ENCODE measurements around the gene ENTPD3. TPM values are rescaled to one million over a fixed set of nuclear protein-coding genes. Genes with fewer than 3 reads are reported as not detected.

ENTPD3 gene
- total and polyA plus RNA-seq, 2 of the 8 experiments (the other 6 are each of a cell fraction or from before 2014, with no cell fraction given): 0.60 to 1.0 TPM

DNA sequence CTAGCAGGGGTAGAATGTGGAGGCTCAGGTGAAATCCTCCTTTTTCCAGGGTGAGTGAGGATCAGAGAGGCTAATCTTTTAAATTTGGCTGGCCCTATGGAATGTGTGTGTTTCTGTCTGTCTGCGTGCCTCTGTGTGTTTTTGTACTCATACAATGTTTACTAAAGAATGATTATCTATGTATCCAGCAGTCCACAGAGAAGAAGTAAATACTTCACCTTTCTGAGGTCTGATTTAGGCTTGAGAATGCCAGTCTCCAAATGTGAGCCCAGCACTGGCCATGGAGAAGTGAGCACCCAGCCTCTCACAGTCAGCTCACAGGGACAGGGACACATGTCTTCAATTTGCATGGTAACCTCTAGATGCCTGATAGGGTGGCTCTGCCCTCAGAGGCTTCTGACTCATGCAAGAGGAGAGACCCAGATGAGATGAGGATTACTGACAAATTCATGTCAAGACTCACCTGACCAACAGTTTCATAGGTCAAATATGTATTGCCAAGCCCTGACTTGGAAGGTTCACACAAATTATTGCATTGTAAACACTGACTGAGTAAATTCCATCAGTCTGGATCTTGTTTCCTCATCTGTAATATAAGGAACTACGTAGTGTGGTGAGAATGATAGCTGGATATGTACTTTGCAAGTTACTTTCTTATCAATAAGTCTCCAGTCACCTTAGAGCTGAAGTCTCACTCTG lies 31.0 kb downstream of the ENTPD3 start:
- no peak overlapping the region for H2BK15ac ChIP-seq (ENCODE audit: low read length)
- no peak overlapping the region for H3K18ac ChIP-seq (ENCODE audit: extremely low read depth, low read length)
- H4K91ac ChIP-seq (replicated peaks; ENCODE audit: insufficient read length, low read length): no peak overlapping the region
- no peak overlapping the region for H3K56ac ChIP-seq (replicated peaks; ENCODE audit: insufficient read length, low read depth, low read length)
- 85% methylated on average over 2 of the region's 2 CpGs; no CpG with 5 or more reads in 1 of the 2 experiments for WGBS, 2 experiments (ENCODE audit: extremely low coverage in 1 of 2, insufficient coverage in 1 of 2, insufficient read length in 1 of 2, insufficient replicate concordance in 2 of 2, low coverage in 1 of 2, low lambda C conversion rate in 2 of 2, missing lambda C conversion rate in 1 of 2)
- H3K27ac ChIP-seq (ENCODE audit: low read depth, low read length): no peak overlapping the region
- no peaks in the 10 kb centered on the region for H3K9me3 ChIP-seq (ENCODE audit: insufficient read depth in 2 of 2, low read depth in 1 of 2, low read length in 1 of 2)
- H4K5ac ChIP-seq (ENCODE audit: insufficient read length, low read depth, low read length): no peak overlapping the region
- peaks cover 0 to 4% (median 0%) of the 10 kb centered on the region in 4 experiments; a peak in 1 of 7 replicates for H3K4me1 ChIP-seq (replicated peaks in 1 of 4; ENCODE audit: control insufficient read depth in 3 of 4, insufficient read depth in 4 of 4, low read length in 3 of 4)
- no peaks in the 10 kb centered on the region for H4K20me1 ChIP-seq (replicated peaks in 1 of 2; ENCODE audit: control insufficient read depth in 1 of 2, insufficient read depth in 2 of 2, low read length in 2 of 2)
- no peak overlapping the region for H2BK12ac ChIP-seq (ENCODE audit: low read depth, low read length)
- no peak overlapping the region for H3K23ac ChIP-seq (ENCODE audit: insufficient read length)
- no peaks in the 10 kb centered on the region for H3K23me2 ChIP-seq (ENCODE audit: low read depth, low read length)
- no peak overlapping the region for H2BK120ac ChIP-seq (replicated peaks; ENCODE audit: low read depth, low read length)
- H3K14ac ChIP-seq (ENCODE audit: insufficient read length): no peak overlapping the region
- H3K4me3 ChIP-seq (ENCODE audit: extremely low read depth in 1 of 4, insufficient read depth in 2 of 4, low read depth in 3 of 4, low read length in 4 of 4): no peak overlapping the region
- no peaks in the 10 kb centered on the region for H3K27me3 ChIP-seq (replicated peaks in 1 of 4; ENCODE audit: control insufficient read depth in 3 of 4, extremely low read depth in 1 of 4, insufficient read depth in 3 of 4, low read length in 3 of 4)
- no peaks in the 10 kb centered on the region for H3K79me2 ChIP-seq (ENCODE audit: control insufficient read depth in 1 of 2, insufficient read depth in 2 of 2, low read length in 2 of 2)
- H2AFZ ChIP-seq (ENCODE audit: low read length): no peak overlapping the region
- DNase-seq (ENCODE audit: low read depth in 1 of 2, low spot score in 2 of 2) (no peak), FAIRE-seq (no peak)
- H2BK20ac ChIP-seq (ENCODE audit: low read length): no peak overlapping the region
- H2BK5ac ChIP-seq (ENCODE audit: low read depth, low read length): no peak overlapping the region
- H2AK5ac ChIP-seq (ENCODE audit: low read depth, low read length): no peak overlapping the region
- POLR2A ChIA-PET (ENCODE audit: partially characterized antibody): no interaction called here
- H4K8ac ChIP-seq (ENCODE audit: extremely low read depth, insufficient read depth, low read length): no peak overlapping the region
- no peak overlapping the region for H3K4ac ChIP-seq (replicated peaks; ENCODE audit: insufficient read length, low read depth, low read length)
- H3K36me3 ChIP-seq (ENCODE audit: control insufficient read depth in 2 of 4, insufficient read depth in 4 of 4, low read length in 3 of 4): no peaks in the 10 kb centered on the region
- no peaks in the 10 kb centered on the region for H3K79me1 ChIP-seq (ENCODE audit: low read depth, low read length)
- H3K4me2 ChIP-seq (ENCODE audit: insufficient read depth in 1 of 2, low read depth in 2 of 2, low read length in 2 of 2): no peak overlapping the region
- CTCF ChIA-PET (ENCODE audit: partially characterized antibody): interaction anchor here (1.9 kb wide), 1 partner anchor 12 kb away, joined by 5 read pairs; no protein-coding TSS in a partner anchor
- no peak overlapping the region for H3K9ac ChIP-seq (replicated peaks in 1 of 4; ENCODE audit: extremely low read depth in 1 of 4, low read depth in 3 of 4, low read length in 3 of 4)
- TF ChIP-seq TEAD4 (IDR thresholded peaks at IDR 0.05; ENCODE audit: low read depth, low read length): no peak
- no peak for TF ChIP-seq CTBP2 (IDR thresholded peaks at IDR 0.05; ENCODE audit: borderline replicate concordance, insufficient read depth, insufficient read length, low read length)
- TF ChIP-seq KDM4A (IDR thresholded peaks at IDR 0.05; ENCODE audit: low read depth, low read length, severe bottlenecking): no peak
- no peak for TF ChIP-seq CREB1 (IDR thresholded peaks at IDR 0.05)
- no peak for TF ChIP-seq EP300 (IDR thresholded peaks at IDR 0.05; ENCODE audit: borderline replicate concordance in 1 of 2, low read depth in 2 of 2, low read length in 2 of 2)
- TF ChIP-seq E2F6 (IDR thresholded peaks at IDR 0.05): no peak
- TF ChIP-seq, protein P1, sequence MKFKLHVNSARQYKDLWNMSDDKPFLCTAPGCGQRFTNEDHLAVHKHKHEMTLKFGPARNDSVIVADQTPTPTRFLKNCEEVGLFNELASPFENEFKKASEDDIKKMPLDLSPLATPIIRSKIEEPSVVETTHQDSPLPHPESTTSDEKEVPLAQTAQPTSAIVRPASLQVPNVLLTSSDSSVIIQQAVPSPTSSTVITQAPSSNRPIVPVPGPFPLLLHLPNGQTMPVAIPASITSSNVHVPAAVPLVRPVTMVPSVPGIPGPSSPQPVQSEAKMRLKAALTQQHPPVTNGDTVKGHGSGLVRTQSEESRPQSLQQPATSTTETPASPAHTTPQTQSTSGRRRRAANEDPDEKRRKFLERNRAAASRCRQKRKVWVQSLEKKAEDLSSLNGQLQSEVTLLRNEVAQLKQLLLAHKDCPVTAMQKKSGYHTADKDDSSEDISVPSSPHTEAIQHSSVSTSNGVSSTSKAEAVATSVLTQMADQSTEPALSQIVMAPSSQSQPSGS (IDR thresholded peaks at IDR 0.05; ENCODE audit: low read length): no peak
- no peak for TF ChIP-seq TAF1 (IDR thresholded peaks at IDR 0.05; ENCODE audit: low read depth, low read length)
- TF ChIP-seq JUND (IDR thresholded peaks at IDR 0.05; ENCODE audit: low read length): no peak
- TF ChIP-seq SP4 (IDR thresholded peaks at IDR 0.05; ENCODE audit: low read length): no peak
